Endothelial cell of umbilical vein (primary cell): ENCODE data around the gene PTOV1. TPM values are rescaled to one million over a fixed set of nuclear protein-coding genes. Genes with fewer than 3 reads are reported as not detected.

ENCODE experiments used
- BruUV-seq: library from RNA; stranded (reverse); fragments of 400-500 nt; replicated peaks from 2 replicates; lab custom pipeline; 2021; lab: Mats Ljungman, UMichigan
- CTCF ChIA-PET: fragments of 300-600, 350-600 bp; sonication (Branson Sonifier 250); formaldehyde crosslinking; loops from one replicate; lab custom pipeline; 2021; ENCODE audit warnings: antibody characterized with exemption, inconsistent platforms; lab: Charles Lee
- POLR2A ChIA-PET: fragments of 300-600, 350-600 bp; sonication (Branson Sonifier 250); formaldehyde crosslinking; loops from one replicate; lab custom pipeline; 2021; ENCODE audit warnings: antibody characterized with exemption, inconsistent platforms; lab: Charles Lee
- DNase-seq: peaks from one replicate; pipeline ENCODE4 v3.0.0-alpha.2; 2011; ENCODE audit warnings: low read depth, low spot score
- FAIRE-seq: peaks from 2 replicates; lab custom pipeline; 2011; peaks lifted over from hg19 to GRCh38; lab: Jason Lieb, UNC
- H2AFZ ChIP-seq: 2 replicates; pipeline ENCODE4 v1.6.0; 2012; ENCODE audit warnings: low read depth, low read length, control low read depth, inconsistent platforms
- H3K27ac ChIP-seq: 2 replicates; pipeline ENCODE4 v1.5.1; 2011; ENCODE audit warnings: low read depth, mild to moderate bottlenecking, control low read depth, low read length, moderate library complexity; ENCODE audit not compliant: insufficient read depth
- H3K27me3 ChIP-seq, 2 experiments: 2 replicates each; pipeline versions ENCODE4 v1.6.0 to v1.6.1; 2011; ENCODE audit warnings: low read length in 2 of 2, mixed read lengths in 1 of 2; ENCODE audit not compliant: control insufficient read depth in 2 of 2, insufficient read depth in 2 of 2
- H3K36me3 ChIP-seq, 2 experiments: 2 replicates in 1 of 2; 3 replicates in 1 of 2; pipeline ENCODE4 v1.5.1; 2011; ENCODE audit warnings: low read length in 2 of 2, mild to moderate bottlenecking in 1 of 2, moderate library complexity in 1 of 2; ENCODE audit not compliant: control insufficient read depth in 2 of 2, insufficient read depth in 2 of 2; ENCODE audit errors: extremely low read depth in 1 of 2
- H3K4me1 ChIP-seq: 3 replicates; pipeline ENCODE4 v1.5.1; 2011; ENCODE audit warnings: mild to moderate bottlenecking, low read length; ENCODE audit not compliant: control insufficient read depth, insufficient read depth; ENCODE audit errors: extremely low read depth
- H3K4me2 ChIP-seq: 2 replicates; pipeline ENCODE4 v1.6.1; 2011; ENCODE audit warnings: low read length, control low read depth, mixed read lengths; ENCODE audit not compliant: insufficient read depth
- H3K4me3 ChIP-seq, 3 experiments: fragments of 200-600 bp in 1 of 3; sonication (generic), shearing (Covaris generic) in 1 of 3; replicated peaks in 1 of 3; 2 replicates each; pipeline ENCODE4 v1.5.1; 2011 to 2016; ENCODE audit warnings: control low read depth in 3 of 3, low read length in 3 of 3, mild to moderate bottlenecking in 2 of 3, inconsistent platforms in 1 of 3, low read depth in 1 of 3, moderate library complexity in 1 of 3; ENCODE audit not compliant: insufficient read depth in 1 of 3
- H3K79me2 ChIP-seq: 2 replicates; pipeline ENCODE4 v1.6.0; 2012; ENCODE audit warnings: low read length, inconsistent platforms; ENCODE audit not compliant: control insufficient read depth, insufficient read depth
- H3K9ac ChIP-seq: replicated peaks from 2 replicates; pipeline ENCODE3; 2011; ENCODE audit warnings: low read length, control low read depth; ENCODE audit not compliant: insufficient read depth; ENCODE audit errors: extremely low read depth
- H3K9me1 ChIP-seq: replicated peaks from 3 replicates; pipeline ENCODE4 v1.6.0; 2011; ENCODE audit warnings: mild to moderate bottlenecking, low read length; ENCODE audit not compliant: control insufficient read depth, insufficient read depth; ENCODE audit errors: extremely low read depth
- H3K9me3 ChIP-seq: replicated peaks from 2 replicates; pipeline ENCODE4 v1.5.1; 2012; ENCODE audit warnings: low read length, inconsistent platforms; ENCODE audit not compliant: control insufficient read depth, insufficient read depth
- H4K20me1 ChIP-seq: replicated peaks from 2 replicates; pipeline ENCODE3; 2011; ENCODE audit warnings: mild to moderate bottlenecking, low read length; ENCODE audit not compliant: control insufficient read depth, insufficient read depth; ENCODE audit errors: extremely low read depth
- GATA2 ChIP-seq: IDR thresholded peaks from 2 replicates; pipeline ENCODE4 v1.7.0; 2011; ENCODE audit warnings: low read depth, mild to moderate bottlenecking, moderate library complexity, mixed read lengths, low read length; ENCODE audit not compliant: insufficient read length, insufficient read depth
- POLR2A ChIP-seq: IDR thresholded peaks from 2 replicates; pipeline ENCODE4 v1.6.1; 2012; ENCODE audit warnings: low read depth, mild to moderate bottlenecking, control low read depth, low read length
- POLR2AphosphoS5 ChIP-seq: IDR thresholded peaks from 2 replicates; pipeline ENCODE4 v1.6.1; 2012; ENCODE audit warnings: low read depth, mild to moderate bottlenecking, control low read depth, low read length, moderate library complexity; ENCODE audit not compliant: insufficient read depth
- dilution Hi-C: fragments of 300-500 bp; cut with MboI; formaldehyde crosslinking; loops from one replicate; pipeline ENCODE4 v1.15.0; 2019; ENCODE audit warnings: low sequenced_read_pairs; ENCODE audit not compliant: extremely low pct_ligation_motif_present
- intact Hi-C: fragments of 100-400 bp; cut with micrococcal nuclease; formaldehyde crosslinking; loops from one replicate; pipeline ENCODE4 v1.10.0; 2022
- polyA plus RNA-seq, 4 experiments: library from polyadenylated mRNA; depleted of rRNA in 3 of 4; stranded (reverse) in 3 of 4; unstranded in 1 of 4; fragments of >200 nt; gene quantifications; 2 replicates each; pipeline versions ENCODE4 v1.2.1 to v1.2.3, GENCODE V29; 2011 to 2012; ENCODE audit warnings: missing spikeins in 1 of 4
- total RNA-seq: library from RNA; stranded (reverse); gene quantifications from 2 replicates; pipeline ENCODE4 v1.2.3, GENCODE V29; 2021

The PTOV1 gene
- total and polyA plus RNA-seq, 2 donors (not counting 3 experiments of a cell fraction or from before 2014, with no cell fraction given): 116 to 184 TPM

DNA sequence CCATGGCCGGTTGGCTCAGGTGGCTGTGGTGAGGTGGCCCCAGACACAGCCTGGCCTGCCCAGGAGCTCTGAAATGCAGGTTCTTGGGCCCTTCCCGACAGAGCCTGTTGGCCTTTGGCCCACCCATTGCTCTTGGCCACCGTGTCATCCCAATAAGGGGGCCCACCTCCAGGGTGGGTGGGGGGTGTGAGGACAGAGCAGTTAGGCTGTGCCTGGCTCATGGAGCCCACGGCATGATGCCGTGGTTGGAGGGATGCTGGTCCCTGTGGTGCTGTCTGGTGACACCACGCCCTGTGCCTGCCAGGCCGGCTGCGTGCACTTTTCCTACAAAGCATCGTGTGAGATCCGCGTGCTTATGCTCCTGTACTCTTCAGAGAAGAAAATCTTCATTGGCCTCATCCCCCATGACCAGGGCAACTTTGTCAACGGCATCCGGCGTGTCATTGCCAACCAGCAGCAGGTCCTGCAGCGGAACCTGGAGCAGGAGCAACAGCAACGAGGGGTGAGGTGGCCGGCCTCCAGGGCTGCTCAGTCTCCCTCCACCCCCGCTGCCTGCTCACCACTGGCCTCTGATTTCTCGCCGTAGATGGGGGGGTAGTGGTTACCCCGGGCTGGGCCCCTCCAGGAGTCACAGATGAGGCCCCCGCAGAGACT lies 8.8 kb downstream of the PTOV1 start:
- ChIA-PET POLR2A (interaction anchor here (1.3 kb wide), 1 partner anchor 10 kb away, joined by 4 read pairs; no protein-coding TSS in a partner anchor), CTCF (interaction anchor here (0.6 to 1.4 kb wide), 3 partner anchors 10 to 164 kb away, joined by 3 to 5 read pairs (median 3); no protein-coding TSS in a partner anchor)
- intact Hi-C loops (no loop called here), dilution Hi-C loops (no loop called here)
- Histone ChIP-seq H3K9ac (no peak overlapping the region), H3K79me2 (peaks cover 11% of the 10 kb centered on the region), H3K27ac (peak overlapping the region; percentile 58), H3K27me3 (no peaks in the 10 kb centered on the region), H3K4me3 (no peak overlapping the region), H3K9me1 (no peaks in the 10 kb centered on the region), H3K4me1 (peaks cover 9% of the 10 kb centered on the region), H3K36me3 (peaks cover 15 to 63% of the 10 kb centered on the region in 2 experiments), H2AFZ (no peak overlapping the region), H3K9me3 (no peaks in the 10 kb centered on the region), H3K4me2 (no peak overlapping the region), H4K20me1 (no peaks in the 10 kb centered on the region)
- DNase-seq: no peak
- TSS peak; percentile 29 for BruUV-seq
- TF ChIP-seq POLR2AphosphoS5 (no peak), GATA2 (no peak)
- FAIRE-seq: no peak

DNA sequence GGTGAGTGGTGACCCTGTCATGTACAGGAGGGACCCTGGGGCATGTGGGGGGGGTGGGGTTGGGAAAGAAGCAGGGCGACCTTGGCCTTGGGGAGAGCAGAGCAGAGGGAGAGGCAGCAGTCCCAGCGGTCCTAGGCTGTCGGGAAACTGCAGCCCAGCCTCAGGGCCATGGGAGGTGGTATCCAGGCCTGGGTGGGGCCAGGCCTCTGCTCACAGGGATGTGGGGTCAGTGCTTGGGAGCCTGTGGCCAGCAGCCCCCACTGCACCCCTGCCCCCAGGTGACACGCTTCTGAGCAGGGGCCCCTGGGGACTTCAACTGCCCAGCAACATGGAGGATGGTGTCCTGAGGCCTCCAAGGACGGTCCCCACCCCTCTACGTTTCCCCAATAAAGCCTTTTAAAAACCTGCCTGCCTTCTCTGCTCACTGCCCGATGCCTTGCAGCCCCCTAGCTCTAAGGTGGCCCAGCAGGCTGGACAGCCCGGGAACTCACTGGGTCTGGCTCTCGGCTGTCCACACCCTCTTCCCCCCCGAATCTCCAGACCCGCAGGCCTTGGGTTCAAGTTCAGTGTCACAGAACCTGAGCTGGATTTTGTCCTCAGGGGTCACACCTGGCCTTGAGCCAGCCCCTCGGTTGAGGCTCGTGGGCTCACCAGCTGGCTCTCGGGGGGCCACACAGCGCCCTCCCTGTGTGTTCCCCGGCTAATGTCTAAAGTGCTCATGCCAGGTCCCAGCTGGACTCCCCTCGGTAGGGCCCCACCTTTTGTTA lies 9.6 kb downstream of the PTOV1 start:
- H3K4me1 ChIP-seq: peaks cover 9% of the 10 kb centered on the region
- H3K27ac ChIP-seq: no peak overlapping the region
- H4K20me1 ChIP-seq: no peaks in the 10 kb centered on the region
- ChIA-PET POLR2A (no interaction called here), CTCF (no interaction called here)
- intact Hi-C loops (no loop called here), dilution Hi-C loops (no loop called here)
- H3K9ac ChIP-seq: no peak overlapping the region
- no peaks in the 10 kb centered on the region for H3K9me1 ChIP-seq
- H3K4me2 ChIP-seq: no peak overlapping the region
- no peak overlapping the region for H3K4me3 ChIP-seq
- H2AFZ ChIP-seq: no peak overlapping the region
- no peaks in the 10 kb centered on the region for H3K27me3 ChIP-seq
- H3K79me2 ChIP-seq: peaks cover 15% of the 10 kb centered on the region
- FAIRE-seq (no peak), DNase-seq (no peak)
- peaks cover 15 to 60% of the 10 kb centered on the region in 2 experiments for H3K36me3 ChIP-seq
- TF ChIP-seq POLR2A (no peak), POLR2AphosphoS5 (peak; percentile 7)
- H3K9me3 ChIP-seq: no peaks in the 10 kb centered on the region
- no TSS peak for BruUV-seq
